Jurkat, Clone E6-1 (cell line): ENCODE results near the gene NBEAL2. TPM values are rescaled to one million over a fixed set of nuclear protein-coding genes. Genes with fewer than 3 reads are reported as not detected.

ENCODE experiments used
- DNase-seq: peaks from one replicate; pipeline ENCODE4 v3.0.0-alpha.2; 2011; ENCODE audit warnings: low read depth, low spot score
- H3K4me3 ChIP-seq: 2 replicates; pipeline ENCODE4 v1.5.1; 2011; ENCODE audit warnings: mild to moderate bottlenecking, low read length, control low read depth, moderate library complexity
- polyA plus RNA-seq: library from polyadenylated mRNA; unstranded; fragments of >200 nt; gene quantifications from one replicate; pipeline ENCODE4 v1.2.1, GENCODE V29; 2012; ENCODE audit warnings: missing spikeins; ENCODE audit not compliant: insufficient read length, insufficient read depth

NBEAL2 gene
- 116 TPM for polyA plus RNA-seq

- DNase-seq = peak; percentile 89
- H3K4me3 ChIP-seq = peak within 1 kb of the TSS; percentile 86
Observed at GRCh38 chr3:46978985-46979944, at the start of gene NBEAL2. NBEAL2 (plus strand) TSS chr3:46979666; CDS start chr3:46979862, 196 bp downstream.

GRCh38 chr3:46930166-46930944 is 49.1 kb upstream of the NBEAL2 start:
- no peak overlapping the region for H3K4me3 ChIP-seq
- DNase-seq = no peak

GRCh38 chr3:46930945-46931403 is 48.5 kb upstream of the NBEAL2 start:
- DNase-seq = no peak
- no peak overlapping the region for H3K4me3 ChIP-seq

- no peak overlapping the region for H3K4me3 ChIP-seq
- DNase-seq = no peak
Observed at GRCh38 chr3:46931631-46932331, 47.7 kb upstream of the NBEAL2 start.

GRCh38 chr3:46932455-46933225 is 46.8 kb upstream of the NBEAL2 start:
- no peak overlapping the region for H3K4me3 ChIP-seq
- DNase-seq = no peak

- DNase-seq = no peak
- no peak overlapping the region for H3K4me3 ChIP-seq
Observed at GRCh38 chr3:46933261-46933660, 46.2 kb upstream of the NBEAL2 start.

GRCh38 chr3:46934072-46934471 is 45.4 kb upstream of the NBEAL2 start:
- no peak overlapping the region for H3K4me3 ChIP-seq
- no peak for DNase-seq

- H3K4me3 ChIP-seq = no peak overlapping the region
- no peak for DNase-seq
Observed at GRCh38 chr3:46934498-46935167, 44.8 kb upstream of the NBEAL2 start.

GRCh38 chr3:46935168-46935858 is 44.2 kb upstream of the NBEAL2 start:
- DNase-seq = no peak
- no peak overlapping the region for H3K4me3 ChIP-seq

GRCh38 chr3:46935989-46936558 is 43.4 kb upstream of the NBEAL2 start:
- DNase-seq = no peak
- H3K4me3 ChIP-seq = no peak overlapping the region

GRCh38 chr3:46936733-46937250 is 42.7 kb upstream of the NBEAL2 start:
- no peak overlapping the region for H3K4me3 ChIP-seq
- DNase-seq = no peak

- no peak overlapping the region for H3K4me3 ChIP-seq
- no peak for DNase-seq
Observed at GRCh38 chr3:46938118-46938517, 41.3 kb upstream of the NBEAL2 start.

GRCh38 chr3:46939578-46940445 is 39.7 kb upstream of the NBEAL2 start:
- no peak for DNase-seq
- H3K4me3 ChIP-seq = no peak overlapping the region

- DNase-seq = no peak
- H3K4me3 ChIP-seq = no peak overlapping the region
Observed at GRCh38 chr3:46942076-46942475, 37.4 kb upstream of the NBEAL2 start.

- no peak for DNase-seq
Observed at GRCh38 chr3:46942481-46943236, 36.8 kb upstream of the NBEAL2 start.

More at GRCh38 chr3:46942481-46943236, 36.8 kb upstream of the NBEAL2 start:
- H3K4me3 ChIP-seq = no peak overlapping the region
